HFFc6 (cell line): ENCODE data around the gene AREG. TPM values are rescaled to one million over a fixed set of nuclear protein-coding genes. Genes with fewer than 3 reads are reported as not detected.
A peak's percentile ranks its signal among the peaks of the same experiment; 100 is the strongest.

Experiments
- DNase-seq: peaks from one replicate; pipeline ENCODE4 v3.0.0-alpha.2; 2018
- H3K27ac Mint-ChIP-seq: 2 replicates; pipeline ENCODE4 v1.8.0; 2020; ENCODE audit warnings: mild to moderate bottlenecking, mixed read lengths
- H3K27me3 Mint-ChIP-seq: 2 replicates; pipeline ENCODE4 v1.8.0; 2021; ENCODE audit warnings: mild to moderate bottlenecking, moderate library complexity, mixed read lengths; ENCODE audit not compliant: insufficient read depth
- H3K36me3 Mint-ChIP-seq: 2 replicates; pipeline ENCODE4 v1.8.0; 2021; ENCODE audit warnings: low read depth, mixed read lengths
- H3K4me1 Mint-ChIP-seq: 2 replicates; pipeline ENCODE4 v1.8.0; 2020; ENCODE audit warnings: low read depth, mixed read lengths
- H3K4me3 Mint-ChIP-seq: 2 replicates; pipeline ENCODE4 v1.8.0; 2020; ENCODE audit warnings: mild to moderate bottlenecking, moderate library complexity, mixed read lengths
- H3K9me3 Mint-ChIP-seq: 2 replicates; pipeline ENCODE4 v1.8.0; 2020; ENCODE audit warnings: mild to moderate bottlenecking, mixed read lengths
- total RNA-seq, 6 experiments: library from RNA; stranded (reverse); fragmentation: NEBNext Ultra II Directional; extraction: Animal tissue kit (Norgen Biotek cat#: 25700); gene quantifications; 2 replicates in 1 of 6; 3 replicates in 5 of 6; pipeline ENCODE4 v1.2.3, GENCODE V29; 2021
- TF ChIP-seq, protein P1 (sequence below): fragments of 200-600 bp; sonication (generic); IDR thresholded peaks from 2 replicates; pipeline ENCODE4 v1.5.0; 2021; ENCODE audit warnings: antibody characterized with exemption, mild to moderate bottlenecking

AREG gene
- total RNA-seq, 6 experiments from 2014 or later, result 0.24 to 0.70 (median 0.45) TPM; not detected in 1

DNA sequence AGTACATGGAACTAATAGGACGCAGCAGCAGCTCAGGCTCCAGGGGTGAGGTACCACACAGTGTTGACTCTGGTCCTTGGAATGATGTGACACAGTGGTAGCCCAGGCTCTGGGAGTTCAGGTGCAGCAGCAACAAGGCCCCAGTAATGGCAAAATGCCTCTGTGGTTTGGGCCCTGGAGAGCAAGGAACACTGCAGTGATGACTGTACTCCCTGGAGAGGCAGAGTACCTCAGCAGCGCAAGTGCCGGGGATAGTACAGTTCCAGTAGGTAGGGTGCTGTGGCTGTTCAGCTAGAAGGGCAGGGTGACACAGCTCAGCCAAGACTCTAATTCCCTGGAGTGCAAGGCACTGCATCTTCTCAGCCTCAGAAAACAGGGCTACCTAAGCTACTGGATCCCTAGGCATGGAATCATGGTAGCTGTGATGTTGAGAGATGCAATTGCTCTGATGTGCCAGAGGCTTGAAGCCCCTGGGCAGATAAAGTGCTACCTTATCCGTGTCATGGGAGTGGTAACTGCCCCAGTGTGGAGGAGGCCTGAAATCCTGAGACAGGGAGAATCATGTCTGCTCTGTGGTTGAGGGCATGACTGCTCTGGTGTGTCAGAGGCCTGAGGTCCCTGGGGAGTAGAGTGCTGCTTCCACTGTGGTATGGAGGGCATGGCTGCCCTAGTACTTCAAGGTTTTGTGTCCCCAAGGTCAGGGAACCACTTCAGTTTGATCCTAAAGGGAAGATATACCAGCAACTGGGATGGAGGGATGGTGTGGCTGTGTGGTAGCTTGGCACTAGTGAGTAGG is 55.2 kb downstream of the AREG start:
- TF ChIP-seq, protein P1, sequence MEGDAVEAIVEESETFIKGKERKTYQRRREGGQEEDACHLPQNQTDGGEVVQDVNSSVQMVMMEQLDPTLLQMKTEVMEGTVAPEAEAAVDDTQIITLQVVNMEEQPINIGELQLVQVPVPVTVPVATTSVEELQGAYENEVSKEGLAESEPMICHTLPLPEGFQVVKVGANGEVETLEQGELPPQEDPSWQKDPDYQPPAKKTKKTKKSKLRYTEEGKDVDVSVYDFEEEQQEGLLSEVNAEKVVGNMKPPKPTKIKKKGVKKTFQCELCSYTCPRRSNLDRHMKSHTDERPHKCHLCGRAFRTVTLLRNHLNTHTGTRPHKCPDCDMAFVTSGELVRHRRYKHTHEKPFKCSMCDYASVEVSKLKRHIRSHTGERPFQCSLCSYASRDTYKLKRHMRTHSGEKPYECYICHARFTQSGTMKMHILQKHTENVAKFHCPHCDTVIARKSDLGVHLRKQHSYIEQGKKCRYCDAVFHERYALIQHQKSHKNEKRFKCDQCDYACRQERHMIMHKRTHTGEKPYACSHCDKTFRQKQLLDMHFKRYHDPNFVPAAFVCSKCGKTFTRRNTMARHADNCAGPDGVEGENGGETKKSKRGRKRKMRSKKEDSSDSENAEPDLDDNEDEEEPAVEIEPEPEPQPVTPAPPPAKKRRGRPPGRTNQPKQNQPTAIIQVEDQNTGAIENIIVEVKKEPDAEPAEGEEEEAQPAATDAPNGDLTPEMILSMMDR, result no peak
- Mint-ChIP-seq H3K9me3 (peaks cover 4% of the 10 kb centered on the region; the same call in 1 of the 2 replicates), H3K36me3 (no peaks in the 10 kb centered on the region), H3K4me1 (peaks cover 59% of the 10 kb centered on the region), H3K27ac (peak overlapping the region; percentile 75), H3K4me3 (no peak overlapping the region), H3K27me3 (no peaks in the 10 kb centered on the region; the same call in 1 of the 2 replicates)
- DNase-seq, result peak; percentile 15

- TF ChIP-seq, protein P1, result no peak
- H3K4me1 Mint-ChIP-seq, result peaks cover 68% of the 10 kb centered on the region
- DNase-seq, result peak; percentile 84
- peaks cover 8% of the 10 kb centered on the region; the same call in 1 of the 2 replicates for H3K36me3 Mint-ChIP-seq
- H3K4me3 Mint-ChIP-seq, result no peak overlapping the region; the same call in 1 of the 2 replicates
- H3K27me3 Mint-ChIP-seq, result peaks cover 2% of the 10 kb centered on the region; the same call in 1 of the 2 replicates
- H3K9me3 Mint-ChIP-seq, result peaks cover 4% of the 10 kb centered on the region; the same call in 1 of the 2 replicates
- H3K27ac Mint-ChIP-seq, result peak overlapping the region; percentile 75
Measured at GRCh38 chr4:74501579-74501978, 56.6 kb downstream of the AREG start.

DNA sequence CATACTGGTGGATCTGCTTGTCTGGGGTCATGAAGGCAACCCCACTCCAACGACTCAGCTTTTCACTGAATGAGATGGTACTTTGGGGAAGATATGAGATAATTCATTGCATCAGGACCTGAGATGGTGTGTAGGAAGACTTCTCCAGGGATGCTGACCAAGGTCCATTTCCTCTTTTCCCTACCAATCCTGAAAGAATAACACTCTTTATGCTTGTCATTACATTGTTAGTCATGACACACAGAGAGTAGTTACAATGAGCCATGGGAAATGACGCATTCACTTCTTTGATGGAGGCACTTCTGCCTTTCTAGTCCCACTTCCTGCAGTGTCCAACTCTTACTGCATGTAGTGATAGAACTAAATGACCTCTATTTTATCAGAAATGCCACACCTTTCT is 58.6 kb downstream of the AREG start:
- TF ChIP-seq, protein P1, result no peak
- peaks cover 17% of the 10 kb centered on the region; the same call in 1 of the 2 replicates for H3K36me3 Mint-ChIP-seq
- H3K9me3 Mint-ChIP-seq, result peaks cover 4% of the 10 kb centered on the region; the same call in 1 of the 2 replicates
- H3K27me3 Mint-ChIP-seq, result peaks cover 3% of the 10 kb centered on the region; the same call in 1 of the 2 replicates
- H3K4me1 Mint-ChIP-seq, result peaks cover 68% of the 10 kb centered on the region
- H3K4me3 Mint-ChIP-seq, result no peak overlapping the region
- peak overlapping the region; percentile 81 for H3K27ac Mint-ChIP-seq
- DNase-seq, result peak; percentile 72

DNA sequence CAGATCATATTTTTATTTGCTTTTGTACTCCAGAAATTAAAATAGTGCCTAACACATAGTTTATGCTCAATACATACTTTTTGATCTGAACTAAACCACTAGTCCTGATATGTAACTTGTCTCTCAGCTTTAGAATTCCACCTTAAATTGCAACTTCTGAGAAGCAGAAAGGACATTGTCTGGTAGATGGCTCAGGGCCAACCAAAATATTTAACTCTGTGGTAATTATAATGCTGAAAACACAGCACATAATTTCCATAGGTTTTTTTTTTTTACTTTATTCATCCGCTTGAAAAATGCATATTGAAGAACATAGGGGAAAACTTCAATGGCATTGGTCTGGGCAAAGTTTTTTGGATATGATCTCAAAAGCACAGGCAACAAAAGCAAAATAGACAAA is 59.3 kb downstream of the AREG start:
- Mint-ChIP-seq H3K4me1 (peaks cover 72% of the 10 kb centered on the region), H3K27ac (peak overlapping the region; percentile 81), H3K9me3 (peaks cover 4% of the 10 kb centered on the region; the same call in 1 of the 2 replicates), H3K27me3 (peaks cover 3% of the 10 kb centered on the region; the same call in 1 of the 2 replicates), H3K4me3 (no peak overlapping the region), H3K36me3 (peaks cover 17% of the 10 kb centered on the region; the same call in 1 of the 2 replicates)
- TF ChIP-seq, protein P1, result no peak
- DNase-seq, result no peak

Other genes with a start within 250 kb of the AREG start
- 1 to 10 TPM in 2 of 6 experiments, under 1 TPM in 3, not detected in 1; 0.33 to 3.3 (median 0.71) TPM for gene EPGN, start 136.7 kb upstream of the AREG start, total RNA-seq
- 10 to 100 TPM; 28.8 to 38.0 (median 32.7) TPM for gene EREG, start 80.0 kb upstream of the AREG start, total RNA-seq